Cardiac fibroblast (primary cell): Measurements from ENCODE around the gene COQ8A.

Source experiments
- DNase-seq, 2 donors: peaks; one replicate each; pipeline versions ENCODE4 v3.0.0 to v3.0.0-alpha.2; 2010; ENCODE audit warnings: low read depth in 2 of 2
- H3K4me3 ChIP-seq, 2 donors: replicated peaks in 1 of 2; 1 replicate in 1 of 2; 2 replicates in 1 of 2; pipeline ENCODE4 v1.5.1; 2011; ENCODE audit warnings: low read depth in 2 of 2, low read length in 2 of 2, mild to moderate bottlenecking in 2 of 2, moderate library complexity in 1 of 2
- CTCF ChIP-seq: IDR thresholded peaks from one replicate; pipeline ENCODE4 v1.5.1; 2011; ENCODE audit warnings: low read depth, mild to moderate bottlenecking, low read length, inconsistent platforms

Gene COQ8A

GRCh38 chr1:226964068-226964425 lies 24.0 kb downstream of the COQ8A start:
- H3K4me3 ChIP-seq, result no peak overlapping the region
- DNase-seq, result no peak
- TF ChIP-seq CTCF, result no peak

- TF ChIP-seq CTCF, result no peak
- no peak overlapping the region for H3K4me3 ChIP-seq
- no peak for DNase-seq
Measured at GRCh38 chr1:226964611-226965486, 24.8 kb downstream of the COQ8A start.

- no peak for DNase-seq
- no peak overlapping the region for H3K4me3 ChIP-seq
- no peak for TF ChIP-seq CTCF
Measured at GRCh38 chr1:226965581-226966440, 25.7 kb downstream of the COQ8A start.

GRCh38 chr1:226966683-226967082 lies 26.6 kb downstream of the COQ8A start:
- no peak for TF ChIP-seq CTCF

GRCh38 chr1:226967665-226968064 lies 27.6 kb downstream of the COQ8A start:
- no peak for TF ChIP-seq CTCF
- H3K4me3 ChIP-seq, result no peak overlapping the region
- DNase-seq, result peak; percentile 25 to 56

More at GRCh38 chr1:226966683-226967082, 26.6 kb downstream of the COQ8A start:
- H3K4me3 ChIP-seq, result no peak overlapping the region
- no peak for DNase-seq

GRCh38 chr1:226971765-226972164 lies 31.7 kb downstream of the COQ8A start:
- DNase-seq, result no peak
- no peak for TF ChIP-seq CTCF
- no peak overlapping the region for H3K4me3 ChIP-seq
